Adrenal gland (tissue), 12 donors: ENCODE data around the gene NEU4. TPM values are rescaled to one million over a fixed set of nuclear protein-coding genes. Genes with fewer than 3 reads are reported as not detected.
"Not testable (repeated sequence)": the region's sequence is repeated elsewhere in the genome, so short reads cannot be mapped to it uniquely, and the experiment has no call there.

Experiments
- DNase-seq, 7 donors: peaks; one replicate each; pipeline ENCODE4 v3.0.0-alpha.2; 2019 to 2020
- H3K27ac ChIP-seq, 5 donors: fragments of 200-600 bp; sonication (generic) in 4 of 5; 1 replicate in 3 of 5; 2 replicates in 2 of 5; pipeline versions ENCODE4 v1.5.1 to v1.8.0; 2016 to 2020; ENCODE audit warnings: mild to moderate bottlenecking in 1 of 5
- H3K27me3 ChIP-seq: fragments of 200-600 bp; 2 replicates; pipeline ENCODE4 v1.8.0; 2021
- H3K36me3 ChIP-seq, 2 donors: fragments of 200-600 bp; replicated peaks in 1 of 2; 1 replicate in 1 of 2; 2 replicates in 1 of 2; pipeline versions ENCODE4 v1.5.1 to v1.8.0; 2018 to 2022
- H3K4me1 ChIP-seq, 2 donors: fragments of 200-600 bp; replicated peaks in 1 of 2; 1 replicate in 1 of 2; 2 replicates in 1 of 2; pipeline versions ENCODE4 v1.5.1 to v1.8.0; 2018 to 2021
- H3K4me3 ChIP-seq, 4 donors: fragments of 200-600 bp; sonication (generic) in 3 of 4; one replicate each; pipeline ENCODE4 v1.5.1; 2016 to 2018
- H3K9me3 ChIP-seq, 3 donors: fragments of 200-600 bp; sonication (generic) in 1 of 3; replicated peaks in 1 of 3; 1 replicate in 2 of 3; 2 replicates in 1 of 3; pipeline versions ENCODE4 v1.5.1 to v1.8.0; 2016 to 2021
- POLR2A ChIP-seq, 2 donors: fragments of 450-650 bp; IDR thresholded peaks; one replicate each; pipeline ENCODE4 v1.6.1; 2017; ENCODE audit warnings: antibody characterized with exemption in 2 of 2, mild to moderate bottlenecking in 2 of 2, moderate library complexity in 1 of 2
- WGBS, 4 donors: extraction: QIAGEN DNeasy Blood & Tissue Kit in 2 of 4; methylation state at CpG; one replicate each; pipeline versions ENCODE4 v1.1.5 to v1.1.7; 2013 to 2017; 5-methylcytosine and 5-hydroxymethylcytosine counted together
- intact Hi-C, 2 donors: fragments of 100-400 bp; cut with DNase I; formaldehyde crosslinking; loops; one replicate each; pipeline versions ENCODE4 v1.14.1 to v1.15.0; 2022 to 2023
- polyA plus RNA-seq, 3 donors: library from polyadenylated mRNA; stranded (reverse); fragments of 200-250 nt in 2 of 3; fragments of 350-450 nt in 1 of 3; fragmentation: Illumina TruSeq in 1 of 3; extraction: RNeasy Lipid Tissue Mini Kit (QIAGEN cat#74804) in 1 of 3; gene quantifications; one replicate each; pipeline ENCODE4 v1.2.3, GENCODE V29; 2013 to 2014
- total RNA-seq, 9 donors: library from RNA; depleted of rRNA in 4 of 9; stranded (reverse); fragments of >200 nt in 4 of 9; fragments of 120-200 nt in 1 of 9; fragmentation: NEBNext Ultra II Directional in 1 of 9; extraction: Animal tissue kit (Norgen Biotek cat#: 25700) in 1 of 9; gene quantifications; one replicate each; pipeline versions ENCODE4 v1.1.0 to v1.2.4, GENCODE V29; 2013 to 2023
- TF ChIP-seq, protein P1 (sequence below), 6 experiments: fragments of 450-650 bp in 4 of 6; fragments of 200-600 bp in 2 of 6; sonication (generic) in 1 of 6; IDR thresholded peaks; 1 replicate in 5 of 6; 2 replicates in 1 of 6; pipeline versions ENCODE4 v1.5.1 to v1.8.0; 2016 to 2021; ENCODE audit warnings: antibody characterized with exemption in 6 of 6, mild to moderate bottlenecking in 2 of 6, moderate library complexity in 1 of 6
- donor health status: healthy with polysubstance abuse.
- donor health status: Bipolar disorder and iron deficiency.
- donor health status: DM: yes; HTN: yes; CAD: no.
- donor health status: DM: no; HTN: no; CAD: no.
- donor health status: DM: no; HTN: no; CAD: no.
- donor health status: DM: yes; HTN: yes; CAD: no.

Gene NEU4
- total and polyA plus RNA-seq, 12 donors: 0.17 to 2.3 (median 0.37) TPM; not detected in 3

DNA sequence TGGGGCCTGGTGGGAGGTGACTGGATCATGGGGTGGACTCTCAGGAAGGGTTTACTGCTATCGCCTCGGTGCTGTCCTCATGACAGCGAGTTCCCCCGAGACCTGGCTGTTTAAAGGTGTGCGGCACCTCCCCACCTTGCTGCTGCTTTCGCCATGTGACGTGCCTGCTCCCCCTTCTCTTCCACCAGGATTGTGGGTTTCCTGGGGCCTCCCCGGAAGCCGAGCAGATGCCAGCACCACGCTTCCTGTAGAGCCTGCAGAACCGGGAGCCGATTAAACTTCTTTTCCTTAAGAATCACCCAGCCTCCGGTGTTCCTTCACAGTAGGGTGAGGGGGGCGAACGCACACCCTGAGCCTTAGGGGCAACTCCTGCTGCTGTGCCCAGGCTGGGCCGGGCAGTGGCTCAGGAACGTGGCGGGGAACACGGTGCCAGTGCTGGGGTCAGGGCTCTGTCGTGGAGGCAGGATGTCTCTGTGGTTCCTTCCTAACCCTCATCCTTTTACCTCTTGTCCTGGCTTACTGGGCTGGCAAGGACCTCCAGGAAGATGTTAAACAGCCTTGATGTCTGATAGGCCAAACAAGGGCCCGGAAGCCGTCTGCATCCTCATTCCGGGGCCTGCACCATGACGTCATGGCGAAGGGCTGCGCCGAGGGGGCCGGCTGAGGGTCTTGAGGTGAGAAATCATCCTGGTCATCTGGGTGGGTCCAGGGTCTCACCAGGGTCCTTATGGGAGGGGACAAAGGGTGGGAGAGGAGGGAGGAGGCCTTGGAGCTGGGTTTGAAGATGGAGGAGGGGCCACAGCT, 12.7 kb downstream of the NEU4 start:
- Histone ChIP-seq H3K4me3 (peak overlapping the region in 1 of 4 donors; percentile 3), H3K4me1 (no peaks in the 10 kb centered on the region), H3K36me3 (no peaks in the 10 kb centered on the region), H3K9me3 (no peaks in the 10 kb centered on the region), H3K27ac (peak overlapping the region in 1 of 5 donors; percentile 14), H3K27me3 (no peaks in the 10 kb centered on the region)
- intact Hi-C loops: no loop called here
- TF ChIP-seq, protein P1, sequence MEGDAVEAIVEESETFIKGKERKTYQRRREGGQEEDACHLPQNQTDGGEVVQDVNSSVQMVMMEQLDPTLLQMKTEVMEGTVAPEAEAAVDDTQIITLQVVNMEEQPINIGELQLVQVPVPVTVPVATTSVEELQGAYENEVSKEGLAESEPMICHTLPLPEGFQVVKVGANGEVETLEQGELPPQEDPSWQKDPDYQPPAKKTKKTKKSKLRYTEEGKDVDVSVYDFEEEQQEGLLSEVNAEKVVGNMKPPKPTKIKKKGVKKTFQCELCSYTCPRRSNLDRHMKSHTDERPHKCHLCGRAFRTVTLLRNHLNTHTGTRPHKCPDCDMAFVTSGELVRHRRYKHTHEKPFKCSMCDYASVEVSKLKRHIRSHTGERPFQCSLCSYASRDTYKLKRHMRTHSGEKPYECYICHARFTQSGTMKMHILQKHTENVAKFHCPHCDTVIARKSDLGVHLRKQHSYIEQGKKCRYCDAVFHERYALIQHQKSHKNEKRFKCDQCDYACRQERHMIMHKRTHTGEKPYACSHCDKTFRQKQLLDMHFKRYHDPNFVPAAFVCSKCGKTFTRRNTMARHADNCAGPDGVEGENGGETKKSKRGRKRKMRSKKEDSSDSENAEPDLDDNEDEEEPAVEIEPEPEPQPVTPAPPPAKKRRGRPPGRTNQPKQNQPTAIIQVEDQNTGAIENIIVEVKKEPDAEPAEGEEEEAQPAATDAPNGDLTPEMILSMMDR (IDR thresholded peaks at IDR 0.05): no peak
- TF ChIP-seq POLR2A (IDR thresholded peaks at IDR 0.05): no peak
- WGBS, 4 donors: 67 to 77% (median 71%) methylated on average over 24 to 28 of the region's 28 CpGs
- DNase-seq: peak in 3 of 7 donors; percentile 15 to 46 (median 19)

- Histone ChIP-seq H3K36me3 (no peaks in the 10 kb centered on the region), H3K27ac (no peak overlapping the region), H3K4me1 (no peaks in the 10 kb centered on the region), H3K27me3 (no peaks in the 10 kb centered on the region), H3K4me3 (peak overlapping the region in 1 of 4 donors; percentile 3), H3K9me3 (no peaks in the 10 kb centered on the region)
- 69 to 81% (median 76%) methylated on average over 12 to 14 of the region's 14 CpGs for WGBS, 4 donors
- peak in 1 of 7 donors; percentile 14 for DNase-seq
- TF ChIP-seq POLR2A (IDR thresholded peaks at IDR 0.05): no peak
- TF ChIP-seq, protein P1 (IDR thresholded peaks at IDR 0.05): no peak
- intact Hi-C loops: no loop called here
These were observed 13.3 kb downstream of the NEU4 start for GRCh38 chr2:241822264-241822623.

DNA sequence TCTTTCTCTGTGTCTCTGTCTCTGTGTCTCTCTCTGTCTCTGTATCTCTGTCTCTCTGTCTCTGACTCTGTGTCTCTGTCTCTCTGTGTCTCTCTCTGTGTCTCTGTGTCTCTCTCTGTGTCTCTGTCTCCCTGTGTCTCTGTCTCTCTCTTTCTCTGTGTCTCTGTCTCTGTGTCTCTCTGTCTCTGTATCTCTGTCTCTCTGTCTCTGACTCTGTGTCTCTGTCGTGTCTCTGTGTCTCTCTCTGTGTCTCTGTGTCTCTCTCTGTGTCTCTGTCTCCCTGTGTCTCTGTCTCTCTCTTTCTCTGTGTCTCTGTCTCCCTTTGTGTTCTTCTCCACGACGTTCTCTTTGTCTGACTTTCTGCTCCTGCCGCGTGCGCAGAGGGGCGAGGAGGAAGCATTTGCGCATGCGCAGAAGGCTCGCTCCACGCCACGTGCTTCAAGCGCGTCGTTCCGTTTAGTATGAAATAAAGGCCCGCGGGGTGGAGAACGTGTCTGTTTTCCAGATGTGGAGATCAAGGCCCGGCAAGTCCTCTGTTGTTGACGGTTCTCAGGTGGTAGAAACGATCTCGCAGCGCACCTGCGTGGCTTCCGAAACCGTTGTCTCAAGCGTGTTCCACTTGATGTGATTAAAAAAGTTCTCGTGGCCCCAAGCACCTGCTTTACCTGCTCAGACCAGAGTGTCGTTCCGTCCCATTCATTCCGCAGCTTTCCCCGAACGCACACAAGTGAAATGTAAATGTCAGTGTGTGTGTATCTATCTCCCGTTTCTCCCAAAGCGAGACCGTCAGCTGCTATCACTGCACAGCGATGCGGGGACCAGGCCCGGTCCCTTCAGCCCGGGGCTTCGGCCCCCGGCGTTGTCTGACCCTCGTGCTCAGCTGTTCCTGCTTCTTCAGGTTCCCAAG, 14.8 kb downstream of the NEU4 start:
- intact Hi-C loops: not testable (repeated sequence)
- DNase-seq: peak in 2 of 7 donors; percentile 17 to 45

GRCh38 chr2:241827394-241827793, 18.4 kb downstream of the NEU4 start:
- Histone ChIP-seq H3K27me3 (no peaks in the 10 kb centered on the region), H3K27ac (no peak overlapping the region), H3K4me3 (no peak overlapping the region), H3K36me3 (no peaks in the 10 kb centered on the region), H3K9me3 (no peaks in the 10 kb centered on the region), H3K4me1 (no peaks in the 10 kb centered on the region)
- intact Hi-C loops: no loop called here
- no peak for TF ChIP-seq POLR2A (IDR thresholded peaks at IDR 0.05)
- TF ChIP-seq, protein P1 (IDR thresholded peaks at IDR 0.05): no peak
- no peak for DNase-seq
- WGBS, 4 donors: 72 to 87% (median 79%) methylated on average over 2 of the region's 2 CpGs

More for the DNA sequence above, 14.8 kb downstream of the NEU4 start:
- H3K27ac ChIP-seq, H3K9me3 ChIP-seq, H3K36me3 ChIP-seq, H3K27me3 ChIP-seq, H3K4me3 ChIP-seq, H3K4me1 ChIP-seq: not testable (repeated sequence)
- WGBS, 4 donors: 88 to 92% (median 90%) methylated on average over 45 of the region's 45 CpGs
